NCI-H187 (cell line): Measurements from ENCODE around the gene PTPRT.

Experiments used
- DNase-seq, 2 experiments: peaks; one replicate each; lab custom pipeline; 2025; lab: John Stamatoyannopoulos, UW

Gene PTPRT

GRCh38 chr20:42191140-42191860 lies 998.4 kb downstream of the PTPRT start:
- no peak for DNase-seq

DNA sequence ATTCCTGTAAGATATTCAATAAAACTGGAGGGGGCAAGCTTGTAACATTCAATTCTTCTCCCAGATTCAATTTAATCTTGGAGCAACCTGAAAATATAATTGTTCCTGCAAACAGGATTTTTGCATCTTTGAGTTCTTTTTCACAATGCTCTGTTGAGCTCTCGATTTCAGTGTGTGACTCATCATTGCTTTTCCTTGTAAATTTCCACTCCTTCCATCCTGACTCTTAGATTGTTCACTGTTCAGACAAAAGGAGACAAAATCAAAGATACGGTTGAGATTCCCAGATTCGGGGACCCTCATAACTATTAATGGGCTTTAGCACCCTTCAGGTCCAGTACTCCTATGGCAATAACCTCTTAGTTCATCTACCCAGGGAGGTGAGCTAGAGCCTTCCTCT lies 999.6 kb downstream of the PTPRT start:
- DNase-seq: no peak

- no peak for DNase-seq
Measured at GRCh38 chr20:42186337-42186736, 1003.4 kb downstream of the PTPRT start.

DNA sequence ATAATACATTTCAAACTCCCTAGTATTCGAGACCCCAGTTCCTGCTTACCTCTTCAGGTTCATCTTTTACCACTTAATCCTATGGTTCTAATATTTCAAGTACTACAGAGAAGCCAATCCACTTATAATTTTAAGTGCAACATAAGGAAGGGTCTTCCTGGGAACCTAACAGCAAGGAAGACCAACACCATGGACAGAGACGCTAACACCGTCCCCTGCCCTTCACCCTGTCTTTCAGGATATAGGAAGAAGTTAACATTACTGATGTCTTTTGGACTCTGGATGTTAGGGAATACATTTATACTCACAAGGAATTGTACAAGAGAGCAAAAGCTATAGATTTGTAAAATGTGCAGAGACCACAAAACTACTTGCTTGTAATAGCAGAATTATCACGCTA lies 1006.6 kb downstream of the PTPRT start:
- DNase-seq: no peak

- DNase-seq: no peak
Measured at GRCh38 chr20:42181064-42181463, 1008.6 kb downstream of the PTPRT start.

- no peak for DNase-seq
Measured at GRCh38 chr20:42179768-42180167, 1009.9 kb downstream of the PTPRT start.

- DNase-seq: no peak
Measured at GRCh38 chr20:42173440-42173839, 1016.3 kb downstream of the PTPRT start.

DNA sequence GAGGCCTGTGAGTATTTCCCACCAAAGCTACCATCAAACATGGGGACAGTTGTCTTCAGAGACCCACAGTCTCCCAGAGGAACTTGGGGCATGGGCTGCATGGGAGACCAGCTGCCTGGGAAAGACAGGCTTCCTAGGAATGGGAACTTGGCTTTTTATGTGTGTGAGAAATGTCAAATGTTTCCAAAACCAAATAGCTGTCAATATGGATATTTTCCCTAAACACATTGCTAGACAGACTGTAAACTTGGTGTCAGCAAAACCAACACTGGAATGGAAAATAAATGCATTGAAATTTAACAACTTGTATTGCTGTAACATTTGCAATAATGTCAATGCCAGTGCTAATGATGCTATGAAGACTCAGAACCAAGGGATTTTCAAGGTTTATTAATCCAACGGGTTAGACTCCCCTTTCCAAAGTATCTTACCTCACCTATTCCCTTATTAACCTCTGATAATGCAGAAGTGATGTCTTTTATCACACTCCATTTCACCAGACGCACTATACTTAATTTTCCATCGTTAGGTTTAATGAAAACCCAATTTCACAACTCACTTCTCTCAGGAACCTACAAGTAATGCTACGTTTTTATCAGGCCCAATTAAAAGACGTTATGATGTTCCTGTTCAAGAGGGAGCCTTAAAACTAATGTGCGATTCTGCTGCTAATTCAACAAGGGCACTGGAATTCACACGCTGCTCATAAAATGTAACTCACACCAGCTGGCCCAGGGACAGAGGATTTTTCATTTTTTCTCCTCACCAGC lies 1025.4 kb downstream of the PTPRT start:
- no peak for DNase-seq

DNA sequence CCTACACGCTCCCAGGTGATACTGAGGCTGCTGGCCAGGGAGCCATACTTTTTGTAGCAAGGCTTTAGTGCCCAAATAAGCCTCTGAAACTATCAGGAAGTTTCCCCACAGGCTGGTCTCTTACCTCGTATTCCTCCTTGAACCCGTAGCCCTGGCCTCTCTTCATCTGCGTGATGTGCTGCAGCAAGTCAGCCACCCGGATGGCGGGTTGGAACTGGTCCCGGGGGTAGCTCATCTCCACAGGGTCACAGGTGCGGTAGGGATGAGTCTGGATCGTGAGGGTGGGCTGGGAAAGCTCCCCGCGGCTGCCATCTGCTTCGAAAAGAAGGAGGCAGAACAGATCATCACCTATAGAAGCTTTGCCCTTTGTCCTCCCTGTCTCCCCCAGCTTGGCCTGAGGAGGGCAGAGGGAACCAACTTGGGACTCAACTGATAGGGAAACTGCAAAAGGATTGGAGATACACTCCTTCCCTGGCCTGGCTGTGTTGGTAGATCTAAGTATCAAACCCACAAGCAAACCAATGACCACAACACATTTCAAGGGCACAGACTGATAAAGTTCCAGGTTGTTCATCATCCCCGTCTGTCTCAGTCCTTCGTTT lies 1028.4 kb downstream of the PTPRT start:
- DNase-seq: no peak

- DNase-seq: no peak
Measured at GRCh38 chr20:42159808-42160207, 1029.9 kb downstream of the PTPRT start.

GRCh38 chr20:42158272-42158671 lies 1031.4 kb downstream of the PTPRT start:
- no peak for DNase-seq

DNA sequence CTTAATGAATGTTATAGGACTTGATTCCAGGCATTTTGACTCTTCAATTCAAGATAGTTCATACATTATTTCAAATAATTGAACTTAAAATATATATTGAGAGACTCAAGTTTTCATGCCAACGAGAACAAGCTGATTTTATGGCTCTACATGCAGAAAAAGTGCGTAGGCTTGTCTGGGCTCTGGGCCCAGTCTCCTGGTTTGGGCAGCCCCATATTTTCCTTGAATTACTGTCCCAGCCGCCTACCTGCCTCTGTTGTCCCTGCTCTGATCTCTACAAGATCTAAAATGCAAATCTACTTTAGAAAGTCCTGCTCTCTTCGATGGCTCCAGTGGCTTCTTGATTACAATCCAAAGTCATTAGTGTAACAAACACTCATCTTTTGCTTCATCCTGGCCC lies 1034.1 kb downstream of the PTPRT start:
- no peak for DNase-seq

DNA sequence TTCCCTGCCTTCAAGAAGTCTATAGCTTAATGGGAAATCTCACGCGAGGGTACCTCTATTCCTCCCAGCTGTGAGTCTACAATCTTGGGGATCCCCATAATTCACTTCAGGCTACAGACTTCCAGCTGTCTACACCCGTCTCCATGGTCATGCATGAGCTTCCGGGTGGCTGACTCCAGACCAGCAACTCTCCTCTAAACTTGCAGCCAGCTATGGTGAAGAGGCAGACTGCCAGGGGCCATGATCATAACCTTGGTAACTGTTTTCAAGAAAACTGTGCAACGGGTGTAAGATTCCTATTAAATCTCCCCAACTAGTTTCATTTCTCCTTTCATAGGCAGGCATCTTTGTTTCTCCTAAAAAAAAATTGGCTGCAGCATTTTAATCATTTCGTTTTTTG lies 1037.1 kb downstream of the PTPRT start:
- no peak for DNase-seq

DNA sequence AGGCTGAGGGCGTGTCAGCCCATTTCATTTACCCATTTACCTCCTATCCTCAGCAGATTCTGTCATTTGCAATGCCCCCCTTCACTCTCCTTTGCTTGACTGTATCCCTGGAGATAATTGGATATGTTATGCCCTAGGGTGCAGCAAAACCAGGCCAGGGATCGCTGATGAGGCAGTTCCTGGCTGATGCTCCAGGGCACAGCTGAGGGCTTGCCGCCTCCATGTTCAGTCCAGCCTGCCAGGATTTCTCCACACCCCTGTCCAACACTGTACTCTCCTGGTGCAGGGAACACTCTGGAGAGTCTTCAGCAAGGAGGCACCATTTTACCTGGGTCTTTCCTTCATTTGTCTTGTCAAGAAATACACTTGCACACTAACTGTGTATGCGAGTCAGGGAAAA lies 1039.5 kb downstream of the PTPRT start:
- DNase-seq: no peak

DNA sequence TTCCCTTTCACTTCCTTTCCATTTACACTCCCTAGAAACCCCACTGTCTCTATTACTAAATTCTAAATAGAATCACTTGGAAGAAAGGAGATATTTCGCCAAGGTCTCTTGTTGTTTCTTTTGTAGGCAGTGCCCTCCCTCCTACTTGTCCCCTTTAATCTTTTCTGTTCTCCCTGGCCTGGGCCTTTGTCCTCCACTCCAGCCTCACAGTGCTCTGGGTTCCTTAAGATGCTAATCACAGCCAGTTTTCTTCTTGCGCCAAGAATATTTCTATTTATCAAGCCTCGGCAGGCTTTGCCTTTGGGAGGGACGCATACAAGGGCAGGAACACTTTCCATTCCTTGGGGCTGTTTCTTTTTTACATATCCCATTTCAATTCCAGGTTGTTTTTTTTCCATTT lies 1051.0 kb downstream of the PTPRT start:
- no peak for DNase-seq

- no peak for DNase-seq
Measured at GRCh38 chr20:42134265-42135098, 1055.2 kb downstream of the PTPRT start.

GRCh38 chr20:42130810-42131596 lies 1058.7 kb downstream of the PTPRT start:
- no peak for DNase-seq

- no peak for DNase-seq
Measured at GRCh38 chr20:42125426-42125825, 1064.3 kb downstream of the PTPRT start.

DNA sequence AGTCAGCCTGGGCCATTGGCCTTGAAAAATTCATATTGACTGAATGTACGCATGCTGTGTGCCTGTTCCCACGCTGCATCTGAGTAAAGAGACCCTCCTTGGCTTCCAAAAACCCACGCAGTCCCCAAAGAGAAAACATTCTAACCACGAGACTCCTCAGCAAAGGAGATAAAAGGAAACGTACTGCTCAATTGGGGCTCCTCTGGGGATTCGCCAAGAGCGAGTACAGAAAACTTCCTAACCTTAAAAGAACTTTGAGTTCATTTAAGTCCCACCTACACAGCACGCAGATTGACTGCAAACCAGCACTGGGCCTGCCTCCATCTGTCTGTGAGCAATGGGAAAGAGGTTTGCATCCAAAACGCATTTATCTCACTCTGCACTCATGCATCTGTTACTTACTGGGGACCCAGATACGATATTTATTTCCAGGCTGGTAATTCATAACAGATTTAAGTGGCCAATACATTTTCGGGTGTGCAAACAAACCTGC lies 1065.7 kb downstream of the PTPRT start:
- no peak for DNase-seq

DNA sequence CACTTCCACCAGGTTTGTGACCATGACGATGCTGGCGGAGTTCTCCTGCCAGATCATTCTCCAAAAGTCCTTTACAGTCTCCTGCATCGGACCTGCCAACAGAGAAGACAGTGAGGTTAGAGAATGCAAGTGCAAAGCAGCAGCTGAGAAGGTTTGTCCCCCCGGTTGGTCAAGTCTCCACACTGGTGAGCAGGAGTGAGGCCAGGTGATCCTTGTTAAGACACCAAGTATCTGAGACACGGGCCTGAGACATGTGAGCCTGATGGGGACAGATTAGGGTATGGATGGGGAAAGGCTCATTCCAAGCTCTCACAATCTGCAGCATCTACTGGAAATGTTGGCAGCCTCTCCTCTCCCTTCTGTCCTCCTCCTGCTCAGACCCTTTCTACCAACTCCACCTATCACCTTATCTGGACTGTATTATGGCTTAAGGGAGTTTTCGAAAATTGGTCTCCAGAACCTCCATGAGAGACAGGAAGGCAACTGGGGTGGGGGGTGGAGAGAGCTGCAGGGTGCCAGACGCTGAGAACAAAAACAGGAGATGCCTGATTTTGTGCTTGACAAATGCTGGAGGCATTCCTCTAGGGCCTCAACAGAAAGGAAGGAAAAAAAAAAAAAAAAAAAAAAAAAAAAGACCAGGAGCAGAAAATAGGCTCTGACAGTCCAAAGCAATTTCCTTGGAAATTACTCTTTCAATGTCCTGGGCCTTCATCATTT lies 1071.1 kb downstream of the PTPRT start:
- no peak for DNase-seq

GRCh38 chr20:42118001-42118400 lies 1071.7 kb downstream of the PTPRT start:
- no peak for DNase-seq
